SK-N-DZ (cell line): Measurements from ENCODE around the gene TTLL11.

Experiments
- DNase-seq: peaks from one replicate; pipeline ENCODE4 v3.0.0-alpha.2; 2015; ENCODE audit warnings: low spot score

Gene TTLL11

DNA sequence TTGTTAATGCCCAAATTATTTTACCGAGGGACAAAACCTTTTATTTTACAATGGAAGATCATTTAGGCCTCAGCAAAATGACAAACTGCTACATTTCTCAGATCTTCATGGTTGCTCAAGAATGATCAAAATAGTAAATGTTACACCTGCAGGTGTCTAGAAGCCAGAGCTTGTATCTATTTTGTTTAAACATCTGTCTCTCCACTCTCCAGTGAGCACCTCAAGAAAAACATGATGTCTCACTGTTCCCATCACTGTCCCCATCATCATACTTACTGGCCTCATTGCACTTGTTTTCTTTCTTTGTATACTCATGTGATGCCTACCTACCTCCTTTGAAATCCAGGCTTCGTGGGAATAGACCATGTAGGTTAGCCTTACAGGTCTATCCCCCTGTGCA is 149.6 kb downstream of the TTLL11 start:
- no peak for DNase-seq

GRCh38 chr9:121942866-121943382 is 150.2 kb downstream of the TTLL11 start:
- no peak for DNase-seq

- DNase-seq, result no peak
Measured at GRCh38 chr9:121942313-121942712, 150.8 kb downstream of the TTLL11 start.

- no peak for DNase-seq
Measured at GRCh38 chr9:121939643-121940042, 153.5 kb downstream of the TTLL11 start.

DNA sequence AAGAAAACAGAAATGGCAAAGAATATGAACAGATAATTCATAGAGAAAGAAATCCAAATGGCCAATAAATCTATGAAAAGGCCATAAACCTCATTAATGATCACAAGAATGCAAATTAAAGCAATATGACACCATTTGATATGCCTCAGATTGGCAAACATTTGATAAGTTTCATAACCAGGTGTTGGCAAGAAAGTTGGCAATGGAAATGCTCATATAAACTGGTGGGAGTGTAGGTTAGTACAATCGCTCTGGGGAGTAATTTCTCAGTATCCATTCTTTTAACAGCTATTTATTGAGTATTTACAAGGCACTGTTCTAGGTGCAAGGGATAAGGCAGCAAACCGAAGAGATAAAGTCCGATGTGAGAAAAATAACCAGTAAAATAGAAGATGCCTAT is 154.5 kb downstream of the TTLL11 start:
- DNase-seq, result no peak

GRCh38 chr9:121937240-121937639 is 155.9 kb downstream of the TTLL11 start:
- DNase-seq, result no peak

GRCh38 chr9:121935739-121936138 is 157.4 kb downstream of the TTLL11 start:
- DNase-seq, result no peak

DNA sequence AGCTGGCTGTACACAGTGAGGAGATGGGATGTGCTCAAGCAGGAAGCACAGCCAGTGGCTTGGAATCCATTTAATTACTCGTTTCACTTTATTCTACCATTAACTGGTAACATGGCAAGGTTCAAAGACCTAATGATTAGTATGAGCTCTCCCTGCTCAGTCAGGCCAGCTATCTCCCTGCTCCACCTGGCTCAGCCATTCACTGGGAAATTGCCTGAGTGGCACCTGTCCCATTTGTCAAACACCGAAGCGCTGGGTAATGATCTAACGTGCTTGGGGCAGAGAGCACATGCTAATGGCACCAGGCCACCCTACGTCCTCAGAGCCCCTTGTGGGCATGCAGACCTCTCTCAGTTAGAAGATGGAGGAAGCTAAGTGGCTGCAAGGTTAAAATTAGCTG is 162.2 kb downstream of the TTLL11 start:
- no peak for DNase-seq

DNA sequence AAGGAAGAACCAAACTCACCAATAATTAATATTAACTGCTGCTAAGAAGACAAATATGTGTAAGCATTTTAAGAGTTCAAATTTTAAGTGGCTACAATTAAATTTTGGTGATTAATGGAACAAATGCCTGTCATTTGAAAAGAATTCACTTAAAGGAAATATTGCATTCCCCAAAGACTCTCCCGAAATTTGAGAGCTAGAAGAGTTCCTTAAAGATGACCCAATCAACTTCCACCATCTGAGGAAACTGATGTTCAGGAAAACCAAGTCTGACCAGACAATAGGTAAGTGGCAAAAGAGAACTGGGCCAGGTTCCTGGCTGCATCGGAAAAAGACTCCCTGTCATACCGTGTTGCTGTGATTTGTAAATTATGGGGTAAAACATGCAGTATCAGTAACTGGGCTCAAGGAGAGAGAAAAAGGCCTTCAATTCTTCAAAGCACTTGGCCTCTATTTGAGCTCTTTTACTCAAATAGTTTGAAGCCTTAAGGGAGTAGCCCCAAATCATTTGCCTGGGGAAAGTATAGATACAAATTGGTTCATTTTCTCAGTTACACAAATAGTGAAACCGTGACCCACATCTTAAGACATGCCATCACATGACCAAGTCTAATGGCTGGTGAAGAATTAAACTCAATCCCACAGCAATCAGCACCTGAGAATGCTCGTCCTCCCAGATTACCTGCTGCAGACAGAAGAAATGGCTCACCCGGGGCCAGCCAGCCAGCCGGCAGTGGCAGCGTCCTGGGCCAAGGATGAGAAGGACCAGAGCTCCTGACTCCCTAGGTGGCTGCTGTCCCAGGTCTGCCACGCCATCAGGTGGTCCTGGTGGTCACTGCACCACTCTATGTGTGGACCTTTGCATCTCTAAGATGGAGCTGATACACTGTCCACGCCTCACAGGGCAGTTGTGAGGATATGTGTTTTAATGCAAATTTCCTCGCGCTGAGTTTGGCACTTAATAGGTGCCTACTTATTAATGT is 162.9 kb downstream of the TTLL11 start:
- peak; percentile 30 for DNase-seq

GRCh38 chr9:121927636-121928035 is 165.5 kb downstream of the TTLL11 start:
- DNase-seq, result no peak

- DNase-seq, result no peak
Measured at GRCh38 chr9:121927081-121927480, 166.0 kb downstream of the TTLL11 start.

- no peak for DNase-seq
Measured at GRCh38 chr9:121926351-121926801, 166.7 kb downstream of the TTLL11 start.

GRCh38 chr9:121925935-121926334 is 167.2 kb downstream of the TTLL11 start:
- no peak for DNase-seq

DNA sequence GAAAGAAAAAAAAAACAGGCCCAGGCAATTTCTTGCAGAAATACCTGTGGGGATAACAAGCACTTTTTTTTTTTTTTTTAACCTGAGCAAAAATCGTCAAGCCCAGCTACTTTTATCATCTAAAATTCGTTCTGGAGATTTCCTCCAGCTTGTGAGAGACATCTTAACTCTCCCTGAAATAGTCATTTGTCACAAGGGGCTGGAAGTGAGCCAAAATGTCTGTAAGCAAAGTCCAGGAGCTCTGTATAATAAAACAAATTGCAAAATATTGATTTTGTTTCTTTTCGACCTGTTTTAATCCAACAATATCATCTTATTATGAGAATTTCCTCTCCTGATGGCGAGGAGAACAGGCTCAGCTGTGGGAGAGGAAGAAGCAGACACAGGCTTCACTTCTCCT is 168.4 kb downstream of the TTLL11 start:
- DNase-seq, result no peak

- DNase-seq, result no peak
Measured at GRCh38 chr9:121921444-121921843, 171.7 kb downstream of the TTLL11 start.

DNA sequence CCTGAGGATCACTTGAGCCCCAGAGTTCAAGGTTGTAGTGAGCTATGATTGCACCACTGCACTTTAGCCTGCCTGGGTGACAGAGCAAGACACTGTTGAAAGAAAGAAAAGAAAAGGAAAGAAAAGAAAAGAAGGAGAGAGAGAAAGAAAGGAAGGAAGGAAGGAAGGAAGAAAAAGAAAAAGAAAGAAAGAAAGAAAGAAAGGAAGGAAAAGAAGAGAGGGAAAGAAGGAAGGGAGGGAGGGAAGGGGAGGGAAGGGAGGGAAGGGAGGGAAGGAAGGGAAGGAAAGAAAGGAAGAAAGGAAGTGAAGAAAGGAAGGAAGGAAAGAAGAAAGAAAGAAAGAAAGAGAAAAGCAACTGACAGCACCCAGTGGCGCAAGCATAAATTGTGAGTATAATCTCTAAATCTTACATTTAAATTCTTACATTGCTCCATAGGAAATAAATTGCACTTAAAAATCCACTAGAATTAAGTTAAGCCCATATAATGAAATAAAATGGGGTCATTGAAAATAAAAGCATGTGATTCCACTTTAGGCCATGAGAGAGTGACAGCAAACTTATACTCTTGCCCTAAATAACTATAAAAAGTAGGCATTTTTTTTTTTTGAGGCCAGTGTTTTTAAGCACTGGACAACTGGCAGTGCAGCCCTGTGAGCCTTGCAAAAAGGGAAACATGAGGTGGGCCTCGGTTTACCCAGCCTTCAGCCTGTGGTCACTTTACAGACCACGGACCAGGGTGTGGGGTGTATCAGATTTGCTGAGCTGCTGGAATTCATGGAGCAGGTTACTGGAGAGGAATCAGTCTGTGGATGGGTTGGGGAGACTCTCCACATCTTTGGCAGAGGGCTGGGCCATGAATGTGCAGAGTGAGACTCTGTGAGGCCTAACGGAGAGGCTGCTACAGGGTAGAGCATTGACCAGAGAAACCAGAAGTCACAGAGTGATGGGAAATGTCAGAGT is 175.5 kb downstream of the TTLL11 start:
- no peak for DNase-seq

GRCh38 chr9:121915304-121915625 is 177.8 kb downstream of the TTLL11 start:
- DNase-seq, result no peak

DNA sequence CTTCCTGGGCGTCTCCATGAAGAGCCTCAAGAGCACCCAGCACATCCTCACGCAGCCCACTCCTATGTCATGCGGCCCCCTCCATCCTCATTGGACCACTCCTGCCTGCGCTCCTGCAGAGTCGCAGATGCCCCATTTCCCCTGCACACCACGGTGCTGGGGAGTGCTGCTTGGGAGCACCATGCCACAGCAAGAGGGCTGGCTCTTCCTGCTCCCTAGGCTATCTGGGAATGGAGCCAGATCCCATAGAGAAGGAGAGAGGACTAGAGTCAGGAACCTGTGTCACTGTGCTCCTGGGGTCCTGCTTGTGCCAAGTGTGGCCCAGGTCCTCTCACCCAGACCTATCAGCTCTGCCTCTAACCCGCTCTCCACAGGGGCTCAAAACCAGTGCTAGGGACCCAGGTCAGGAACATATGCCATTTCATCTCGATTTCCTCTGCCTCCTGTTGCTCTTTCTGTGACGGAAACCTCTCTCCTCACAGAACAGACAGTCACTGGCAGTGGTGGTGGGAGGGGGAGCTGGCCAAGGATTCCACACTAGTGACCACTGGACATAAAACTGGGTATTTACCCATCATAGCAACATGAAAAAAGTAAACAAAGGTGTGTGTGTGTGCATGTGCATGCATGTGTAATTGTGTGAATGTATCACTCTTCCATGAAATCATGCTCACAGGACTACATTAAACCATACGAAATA is 178.4 kb downstream of the TTLL11 start:
- no peak for DNase-seq

DNA sequence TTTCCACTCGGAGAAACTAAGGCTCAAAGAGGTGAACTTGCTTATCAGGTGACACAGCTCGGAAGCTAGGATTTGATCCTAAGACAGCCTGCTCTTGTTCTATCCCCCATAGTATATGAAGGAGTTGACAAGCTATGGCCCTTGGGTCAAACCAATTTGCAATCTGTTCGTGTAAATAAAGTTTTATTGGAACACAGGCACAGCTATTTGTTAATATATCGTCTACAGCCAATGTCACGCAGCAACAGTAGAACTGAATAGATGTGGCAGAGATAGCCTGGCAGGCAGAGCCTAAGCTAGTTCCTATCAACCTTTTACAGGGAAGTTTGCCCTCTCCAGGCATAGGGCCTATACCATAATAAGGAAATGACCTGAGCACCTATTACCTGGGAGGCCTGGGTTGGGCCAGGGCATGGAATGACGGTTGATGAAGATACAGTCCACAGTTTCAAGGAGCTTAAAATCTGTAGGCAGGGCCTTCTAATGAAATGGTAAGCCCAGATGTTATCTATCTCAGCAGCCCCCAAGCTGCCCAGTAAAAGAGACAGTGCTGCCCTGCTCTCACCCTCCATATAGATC is 179.0 kb downstream of the TTLL11 start:
- no peak for DNase-seq

DNA sequence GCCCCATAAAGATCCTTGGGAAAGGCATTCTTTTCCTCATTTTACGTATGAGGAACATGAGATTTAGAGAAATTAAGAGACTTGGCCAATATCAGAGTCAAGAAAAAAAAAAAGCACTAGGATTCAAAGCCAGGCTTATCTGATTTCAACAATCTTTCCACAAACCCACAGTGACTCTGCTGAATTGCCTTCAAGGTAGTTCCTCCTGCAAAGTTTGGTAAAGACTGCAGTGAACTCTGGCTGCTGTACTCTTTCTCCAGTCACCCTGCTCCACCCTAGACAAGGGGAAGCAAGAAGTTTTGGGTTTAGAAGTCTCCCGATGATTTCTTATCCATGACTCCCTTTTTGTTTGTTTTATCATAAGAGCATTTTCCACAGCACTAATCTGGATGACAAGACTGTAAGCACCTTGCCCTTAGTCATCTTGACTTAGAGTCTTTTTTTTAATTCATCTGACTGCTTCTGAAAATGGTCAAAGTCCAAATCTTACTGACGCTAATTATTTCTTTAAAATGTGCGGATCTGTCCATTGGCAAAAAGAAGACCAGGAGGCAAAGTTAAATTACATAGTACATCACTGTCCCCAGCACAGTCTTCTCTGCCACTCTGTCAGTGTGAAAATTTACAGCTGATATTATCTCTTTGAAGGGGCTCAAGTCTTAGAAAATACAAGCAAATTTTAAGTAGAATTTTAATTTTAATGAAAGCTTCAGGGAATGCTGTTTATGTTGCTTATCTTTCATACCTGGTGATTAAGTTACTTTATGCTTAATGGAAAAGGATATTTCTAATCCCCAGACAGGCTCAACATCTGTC is 180.1 kb downstream of the TTLL11 start:
- DNase-seq, result no peak
